ENCODE data around the gene MAN1A2.

GRCh38 chr1:117565745-117566455 is 198.7 kb downstream of the MAN1A2 start:
- no peak for TF ChIP-seq CTCF (IDR thresholded peaks at IDR 0.05)
- TF ChIP-seq POLR2AphosphoS5 (IDR thresholded peaks at IDR 0.05) = no peak

Data from prostate gland (tissue), 2 donors.